NCI-H187 treated with DMSO at 0.1 percent for 48 hours (cell line): ENCODE measurements around the gene LARGE2.

ENCODE experiments used
- DNase-seq: peaks from one replicate; lab custom pipeline; 2025; lab: John Stamatoyannopoulos, UW

The LARGE2 gene

DNA sequence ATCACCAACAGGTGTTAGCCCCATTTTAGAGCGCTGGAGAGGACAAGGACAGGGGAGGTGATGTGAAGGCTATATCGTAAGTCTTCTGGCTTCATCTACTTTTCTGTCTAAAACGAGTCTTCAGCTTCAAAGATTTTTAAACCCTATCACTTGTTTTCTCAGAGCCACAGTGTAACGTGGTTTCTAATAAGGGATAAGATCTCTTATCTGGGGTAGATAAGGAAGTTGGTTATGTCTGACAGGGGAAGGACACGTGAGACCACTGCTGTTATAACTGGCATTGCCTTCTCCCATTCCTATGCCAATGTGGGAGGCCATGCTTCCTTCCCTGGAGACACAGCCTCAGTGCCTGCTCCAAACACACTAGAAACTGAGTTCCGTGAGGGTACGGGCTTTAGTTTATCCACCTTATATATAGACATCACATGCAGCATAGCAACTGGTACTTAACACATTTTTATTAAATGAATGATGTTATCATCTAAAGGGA is 39.3 kb downstream of the LARGE2 start:
- no peak for DNase-seq

DNA sequence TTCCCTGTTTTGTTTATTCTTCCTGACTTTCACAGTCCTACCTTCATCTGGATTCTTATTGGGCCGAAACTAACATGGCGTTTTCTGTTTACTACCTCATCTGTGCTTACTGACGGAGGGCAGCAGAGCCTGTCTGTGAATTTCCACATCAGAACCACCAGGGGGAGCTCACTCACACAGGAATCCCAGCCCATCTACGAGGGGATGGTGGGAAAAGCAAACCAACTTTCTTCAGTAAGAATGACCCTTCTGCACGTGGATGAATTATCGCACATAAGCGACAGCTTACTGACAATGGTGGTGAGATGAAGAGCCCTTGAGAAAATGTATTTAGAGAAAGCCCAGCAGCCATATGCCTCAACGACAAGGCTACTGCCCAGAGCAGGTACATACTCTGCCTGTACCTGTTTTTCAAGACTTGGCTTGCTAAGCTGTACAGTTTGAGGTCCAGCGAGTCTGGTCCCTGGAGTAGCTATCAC is 42.5 kb downstream of the LARGE2 start:
- DNase-seq: peak; percentile 68

DNA sequence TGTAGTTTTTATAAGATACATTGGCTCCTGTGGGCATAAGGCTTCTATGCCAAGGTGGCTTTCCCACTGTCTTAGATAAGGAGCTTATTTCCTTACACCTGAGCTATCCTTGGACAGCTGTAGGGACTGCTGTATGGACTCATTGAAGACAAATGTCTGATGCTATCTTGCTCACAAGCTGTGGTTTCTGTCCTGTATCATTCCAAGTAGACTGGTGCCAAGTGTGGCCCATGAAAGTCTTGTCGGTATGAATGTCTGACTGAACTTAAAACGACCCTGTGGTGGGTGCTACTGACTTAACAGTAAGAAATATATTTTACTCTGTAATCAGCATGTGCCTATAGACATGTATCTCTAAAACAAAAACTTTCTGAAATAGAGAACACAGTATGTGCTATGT is 45.0 kb downstream of the LARGE2 start:
- no peak for DNase-seq

DNA sequence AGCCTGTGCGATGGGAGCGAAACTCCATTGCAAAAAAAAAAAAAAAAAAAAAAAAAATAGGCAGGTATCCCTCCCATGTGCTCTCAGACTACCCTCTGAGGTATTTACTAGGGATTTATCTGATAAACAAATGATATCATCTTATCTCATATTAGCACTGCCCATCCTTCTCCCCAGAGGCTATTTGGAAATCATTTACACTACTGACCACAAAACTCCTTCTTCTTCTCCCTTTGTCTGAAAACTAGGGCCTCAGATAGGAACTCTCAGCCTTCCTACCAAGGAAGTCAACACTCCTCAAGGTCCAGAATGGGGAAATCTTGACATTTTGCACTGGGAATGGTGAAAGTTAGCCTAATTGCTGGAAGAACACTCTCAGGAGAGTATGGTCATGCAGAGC is 46.4 kb downstream of the LARGE2 start:
- DNase-seq: no peak

DNA sequence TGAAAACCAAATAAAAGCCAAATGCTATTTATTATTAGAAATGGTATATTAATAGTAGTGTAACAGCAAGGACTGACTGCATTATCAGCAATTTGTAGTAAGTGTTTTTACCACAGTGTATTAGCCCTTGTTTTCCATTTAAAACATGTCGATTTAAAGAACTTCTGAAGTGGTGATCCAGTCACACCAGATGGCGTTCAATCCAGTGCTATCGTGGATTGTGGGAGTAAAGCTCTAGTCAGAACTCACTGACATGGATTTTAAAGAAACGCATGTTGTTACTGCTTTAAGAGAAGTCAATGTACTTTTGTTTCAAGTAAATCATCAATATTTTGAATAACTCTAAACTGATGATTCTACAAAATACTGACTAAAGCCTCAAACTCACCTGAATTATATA is 51.1 kb downstream of the LARGE2 start:
- DNase-seq: no peak

DNA sequence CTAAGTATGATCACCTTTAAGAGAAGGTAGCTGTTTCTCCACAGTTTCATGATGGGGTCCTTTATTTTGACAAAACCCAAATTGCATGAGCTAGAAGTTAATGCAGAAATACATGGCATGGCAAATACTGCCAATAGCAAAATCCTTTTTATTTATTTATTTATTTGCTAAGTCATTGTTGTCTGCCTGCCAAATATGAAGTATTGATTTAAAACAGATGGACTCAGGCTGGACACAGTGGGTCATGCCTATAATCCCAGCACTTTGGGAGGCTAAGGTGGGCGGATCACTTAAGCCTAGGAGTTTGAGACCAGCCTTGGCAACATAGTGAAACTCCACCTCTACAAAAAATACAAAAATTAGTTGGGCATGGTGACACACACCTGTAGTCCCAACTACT is 52.4 kb downstream of the LARGE2 start:
- no peak for DNase-seq
